DOHH2 (cell line): ENCODE data around the gene ANKS3.

Experiments used
- H3F3A ChIP-seq: fragments of 200-600 bp; sonication (generic), shearing (Covaris generic); 2 replicates; pipeline ENCODE4 v1.6.0; 2016; ENCODE audit warnings: antibody characterized with exemption, mild to moderate bottlenecking; ENCODE audit not compliant: control insufficient read depth, insufficient read depth
- H3K27ac ChIP-seq: fragments of 200-600 bp; sonication (generic); 2 replicates; pipeline ENCODE4 v1.5.1; 2014; ENCODE audit warnings: low read depth, mild to moderate bottlenecking, low read length, moderate library complexity
- H3K27me3 ChIP-seq: fragments of 200-600 bp; sonication (generic); 2 replicates; pipeline ENCODE4 v1.6.1; 2014; ENCODE audit warnings: mild to moderate bottlenecking, low read length, mixed read lengths; ENCODE audit not compliant: control insufficient read depth
- H3K36me3 ChIP-seq: fragments of 200-600 bp; sonication (generic); 2 replicates; pipeline ENCODE4 v1.6.1; 2014; ENCODE audit warnings: mild to moderate bottlenecking, low read length, moderate library complexity, mixed read lengths; ENCODE audit not compliant: control insufficient read depth
- H3K4me1 ChIP-seq: fragments of 200-600 bp; sonication (generic); 2 replicates; pipeline ENCODE4 v1.6.1; 2014; ENCODE audit warnings: mild to moderate bottlenecking, low read length, mixed read lengths; ENCODE audit not compliant: control insufficient read depth
- H3K4me2 ChIP-seq: fragments of 200-600 bp; sonication (generic); 2 replicates; pipeline ENCODE4 v1.6.0; 2014; ENCODE audit warnings: mild to moderate bottlenecking, low read length, moderate library complexity
- H3K4me3 ChIP-seq: fragments of 200-600 bp; sonication (generic); 2 replicates; pipeline ENCODE4 v1.5.1; 2014; ENCODE audit warnings: mild to moderate bottlenecking, low read length, mixed read lengths
- H3K79me2 ChIP-seq: fragments of 200-600 bp; sonication (generic); 2 replicates; pipeline ENCODE4 v1.6.1; 2014; ENCODE audit warnings: mild to moderate bottlenecking, low read length, mixed read lengths; ENCODE audit not compliant: control insufficient read depth
- H3K9me2 ChIP-seq: fragments of 200-600 bp; sonication (generic); replicated peaks from 2 replicates; pipeline ENCODE4 v1.6.1; 2014; ENCODE audit warnings: mild to moderate bottlenecking, low read length, mixed read lengths; ENCODE audit not compliant: control insufficient read depth
- H3K9me3 ChIP-seq: fragments of 200-600 bp; sonication (generic); 2 replicates; pipeline ENCODE4 v1.6.1; 2014; ENCODE audit warnings: antibody characterized with exemption, low read length, mixed read lengths; ENCODE audit not compliant: control insufficient read depth, insufficient read depth
- H4K20me1 ChIP-seq: fragments of 200-600 bp; sonication (generic); 2 replicates; pipeline ENCODE4 v1.6.0; 2014; ENCODE audit warnings: low read depth, mild to moderate bottlenecking, antibody characterized with exemption, low read length, moderate library complexity; ENCODE audit not compliant: control insufficient read depth, insufficient read depth
- CTCF ChIP-seq: fragments of 200-600 bp; sonication (generic); IDR thresholded peaks from one replicate; pipeline ENCODE4 v1.5.1; 2014; ENCODE audit warnings: antibody characterized with exemption, mild to moderate bottlenecking, low read depth, low read length; ENCODE audit not compliant: poor library complexity, severe bottlenecking
- EZH2phosphoT487 ChIP-seq: fragments of 200-600 bp; sonication (generic); IDR thresholded peaks from 2 replicates; pipeline ENCODE4 v1.6.1; 2017; ENCODE audit warnings: borderline replicate concordance, mild to moderate bottlenecking, antibody characterized with exemption, low read length, moderate library complexity, mixed read lengths

ANKS3 gene

GRCh38 chr16:4703906-4704305, 30.2 kb downstream of the ANKS3 start:
- Histone ChIP-seq H3K4me2 (no peak overlapping the region), H3K27ac (no peak overlapping the region), H3K9me2 (no peaks in the 10 kb centered on the region), H3K9me3 (no peaks in the 10 kb centered on the region), H3F3A (no peaks in the 10 kb centered on the region), H4K20me1 (no peaks in the 10 kb centered on the region), H3K36me3 (peaks cover 8% of the 10 kb centered on the region), H3K27me3 (no peaks in the 10 kb centered on the region), H3K79me2 (no peaks in the 10 kb centered on the region), H3K4me3 (no peak overlapping the region), H3K4me1 (no peaks in the 10 kb centered on the region)
- TF ChIP-seq EZH2phosphoT487: no peak
- no peak for TF ChIP-seq CTCF

GRCh38 chr16:4702466-4702808, 31.6 kb downstream of the ANKS3 start:
- Histone ChIP-seq H3K9me3 (no peaks in the 10 kb centered on the region), H3F3A (no peaks in the 10 kb centered on the region), H3K27me3 (no peaks in the 10 kb centered on the region), H3K27ac (no peak overlapping the region), H3K4me2 (no peak overlapping the region), H3K4me3 (no peak overlapping the region), H3K9me2 (no peaks in the 10 kb centered on the region), H4K20me1 (no peaks in the 10 kb centered on the region), H3K79me2 (no peaks in the 10 kb centered on the region), H3K4me1 (no peaks in the 10 kb centered on the region), H3K36me3 (peaks cover 16% of the 10 kb centered on the region)
- TF ChIP-seq EZH2phosphoT487 (no peak), CTCF (no peak)

- Histone ChIP-seq H3K4me2 (no peak overlapping the region), H3K9me3 (no peaks in the 10 kb centered on the region), H3K36me3 (peaks cover 20% of the 10 kb centered on the region), H3K27me3 (no peaks in the 10 kb centered on the region), H3K4me3 (no peak overlapping the region), H3K79me2 (no peaks in the 10 kb centered on the region), H3K27ac (no peak overlapping the region), H3K4me1 (no peaks in the 10 kb centered on the region), H3F3A (no peaks in the 10 kb centered on the region), H4K20me1 (no peaks in the 10 kb centered on the region; the same call in 1 of the 2 replicates), H3K9me2 (no peaks in the 10 kb centered on the region)
- no peak for TF ChIP-seq EZH2phosphoT487
Observed at GRCh38 chr16:4701791-4702465, 32.1 kb downstream of the ANKS3 start.

- H3K36me3 ChIP-seq: peaks cover 27% of the 10 kb centered on the region
- H3K4me3 ChIP-seq: no peak overlapping the region
- H3K79me2 ChIP-seq: no peaks in the 10 kb centered on the region
Observed at GRCh38 chr16:4700997-4701743, 32.9 kb downstream of the ANKS3 start.

More at GRCh38 chr16:4700997-4701743, 32.9 kb downstream of the ANKS3 start:
- Histone ChIP-seq H3K27ac (no peak overlapping the region), H3K9me3 (no peaks in the 10 kb centered on the region), H3K27me3 (no peaks in the 10 kb centered on the region), H3K9me2 (no peaks in the 10 kb centered on the region), H3F3A (no peaks in the 10 kb centered on the region), H3K4me1 (no peaks in the 10 kb centered on the region), H3K4me2 (no peak overlapping the region), H4K20me1 (no peaks in the 10 kb centered on the region; the same call in 1 of the 2 replicates)
- TF ChIP-seq EZH2phosphoT487: no peak
- TF ChIP-seq CTCF: no peak
